T-helper 9 cell (primary cell): ENCODE measurements around the gene ZNF579.

Source experiments
- DNase-seq: peaks from one replicate; pipeline ENCODE4 v3.0.0-alpha.2; 2020

Gene ZNF579

DNA sequence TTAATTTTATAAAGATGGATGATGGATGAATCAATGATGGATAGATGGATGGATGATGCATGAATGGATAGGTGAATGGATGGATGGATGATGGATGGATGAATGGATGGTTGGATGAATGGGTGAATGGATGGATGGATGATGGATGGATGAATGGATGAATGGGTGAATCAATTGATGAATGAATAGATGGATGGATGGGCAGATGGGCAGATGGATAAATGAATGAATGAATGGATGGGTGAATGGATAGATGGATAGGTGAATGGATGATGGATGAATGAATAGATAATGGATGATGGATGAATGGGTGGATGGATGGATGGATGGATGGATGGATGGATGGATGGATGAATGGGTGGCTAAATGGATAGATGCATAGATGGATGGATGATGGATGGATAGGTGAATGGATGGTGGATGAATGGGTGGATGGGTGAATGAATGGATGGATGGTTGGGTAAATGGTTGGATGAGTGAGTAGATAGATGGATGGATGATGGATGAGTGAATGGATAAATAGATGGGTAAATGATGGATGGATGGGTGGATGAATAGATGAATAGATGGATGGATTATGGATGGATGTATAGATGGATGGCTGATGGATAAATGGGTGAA lies 12.8 kb downstream of the ZNF579 start:
- no peak for DNase-seq

DNA sequence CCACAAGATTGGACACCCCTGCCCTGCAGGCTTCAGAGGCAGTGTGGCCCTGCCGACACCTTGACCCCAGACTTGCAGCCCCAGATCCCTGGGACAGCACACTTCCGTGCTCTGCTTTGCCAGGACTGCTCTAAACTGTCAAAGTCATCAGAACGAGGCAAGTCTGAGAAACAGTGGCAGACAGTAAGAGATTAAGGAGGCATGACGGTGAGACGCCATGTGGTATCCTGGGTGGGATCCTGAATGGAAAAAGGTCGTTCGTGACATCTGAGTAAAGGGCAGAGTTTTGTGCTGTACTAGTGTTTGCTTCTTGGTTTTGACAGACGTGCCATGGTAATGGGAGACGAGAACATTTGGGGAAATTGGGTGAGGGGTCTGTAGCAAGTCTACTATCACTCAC lies 13.8 kb downstream of the ZNF579 start:
- no peak for DNase-seq

DNA sequence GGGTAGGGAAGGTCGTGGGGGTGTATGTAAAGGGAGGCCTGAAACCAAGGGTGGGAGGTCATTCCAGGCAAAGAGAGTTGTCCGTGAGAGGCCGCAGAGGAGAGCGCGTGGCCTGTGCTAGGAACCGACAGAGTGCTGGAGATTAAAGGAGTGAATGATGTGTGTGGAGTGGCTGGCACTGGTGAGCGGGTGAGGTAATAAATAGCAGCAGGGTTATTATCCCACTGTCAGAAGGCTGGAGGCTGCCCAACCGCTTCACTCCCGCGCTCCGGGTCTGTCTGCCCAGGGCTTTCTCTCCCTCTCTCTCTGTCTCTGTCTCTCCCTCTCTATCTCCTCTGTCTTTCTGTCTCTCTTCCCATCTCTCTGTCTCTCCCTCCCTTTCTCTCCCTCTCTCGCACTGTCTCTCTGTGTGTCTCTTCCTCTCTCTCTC lies 17.4 kb downstream of the ZNF579 start:
- no peak for DNase-seq

- DNase-seq, result no peak
These were observed 21.0 kb downstream of the ZNF579 start for GRCh38 chr19:55559684-55560083.

DNA sequence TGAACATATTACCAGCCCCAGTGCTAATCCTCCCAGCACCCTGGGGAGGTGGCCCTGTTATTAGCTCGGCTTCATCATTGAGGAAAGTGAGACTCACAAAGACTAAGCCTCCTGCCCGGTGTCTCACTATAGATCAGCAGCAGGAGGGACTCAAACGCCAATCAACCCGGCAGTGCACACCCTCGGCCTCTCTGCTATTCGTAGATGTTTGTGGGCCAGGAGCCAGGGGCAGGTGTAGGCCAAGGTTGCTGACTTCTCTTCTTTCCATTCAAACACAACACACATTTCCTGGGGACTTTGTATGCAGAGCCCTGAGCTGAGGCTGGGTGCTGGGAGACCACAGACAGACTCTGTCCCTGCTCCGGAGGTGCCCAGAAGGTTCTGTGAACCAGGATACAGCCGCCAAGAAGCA lies 25.9 kb downstream of the ZNF579 start:
- DNase-seq, result no peak

GRCh38 chr19:55554302-55554701 lies 26.3 kb downstream of the ZNF579 start:
- DNase-seq, result no peak

DNA sequence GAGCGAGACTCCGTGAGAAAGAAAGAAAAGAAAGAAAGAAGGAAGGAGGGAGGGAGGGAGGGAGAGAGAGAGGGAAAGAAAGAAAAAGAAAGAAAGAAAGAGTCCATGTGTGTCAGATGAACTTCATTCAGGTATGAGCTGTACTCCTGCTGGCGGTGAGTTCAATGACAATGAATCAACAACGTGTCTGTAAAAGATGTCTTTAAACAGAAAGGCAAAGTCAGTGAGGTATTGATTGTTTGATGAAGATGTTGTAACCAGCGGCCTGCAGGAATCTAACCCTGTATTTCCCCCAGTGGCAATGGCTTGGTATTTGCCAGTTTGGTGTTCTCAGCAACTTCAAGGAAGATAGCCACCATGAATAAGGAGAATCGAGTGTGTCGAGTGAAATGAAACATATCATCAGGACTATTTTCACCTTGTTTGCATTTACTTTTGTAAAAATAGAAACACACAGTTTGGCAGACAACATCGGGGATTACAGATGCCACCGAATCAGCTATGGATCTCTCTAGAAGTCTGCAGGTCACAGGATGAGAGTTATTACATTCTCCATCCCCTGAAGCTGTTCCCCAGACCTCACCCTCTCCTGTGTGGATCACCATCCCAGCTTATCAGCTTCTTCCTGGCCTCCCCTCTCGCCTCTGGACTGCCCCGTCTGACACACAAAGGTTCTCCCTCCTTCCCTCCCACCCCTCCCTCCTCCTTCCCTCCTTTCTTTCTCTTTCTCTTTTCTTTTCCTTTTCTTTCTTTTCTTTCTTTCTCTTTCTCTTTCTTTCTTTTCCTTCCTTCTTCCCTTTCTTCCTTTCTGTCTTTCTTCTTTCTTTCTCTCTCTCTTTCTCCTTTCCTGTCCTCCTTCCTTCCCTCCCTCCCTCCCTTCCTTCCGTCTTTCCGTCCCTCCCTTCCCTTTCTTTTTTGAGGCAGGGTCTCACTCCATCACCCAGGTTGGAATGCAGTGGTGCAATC lies 27.1 kb downstream of the ZNF579 start:
- DNase-seq, result no peak

- no peak for DNase-seq
These were observed 28.0 kb downstream of the ZNF579 start for GRCh38 chr19:55552620-55553019.

DNA sequence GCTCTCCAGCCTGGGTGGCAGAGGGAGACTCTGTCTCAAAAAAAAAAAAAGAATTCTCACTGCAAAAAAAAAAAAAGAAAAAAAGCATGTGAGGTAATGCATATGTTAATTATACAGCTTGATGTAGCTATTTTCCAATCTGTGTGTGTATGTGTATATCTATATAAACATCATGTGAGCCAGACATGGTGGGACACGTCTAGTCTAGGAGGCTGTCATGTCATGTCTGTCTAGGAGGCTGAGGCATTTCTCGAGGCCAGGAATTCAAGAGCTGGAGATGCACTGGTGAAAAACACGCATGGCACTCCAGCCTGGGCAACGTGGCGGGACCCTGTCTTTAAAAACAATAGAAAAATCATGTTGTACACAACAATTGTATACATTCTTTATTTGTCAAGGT lies 28.4 kb downstream of the ZNF579 start:
- no peak for DNase-seq

DNA sequence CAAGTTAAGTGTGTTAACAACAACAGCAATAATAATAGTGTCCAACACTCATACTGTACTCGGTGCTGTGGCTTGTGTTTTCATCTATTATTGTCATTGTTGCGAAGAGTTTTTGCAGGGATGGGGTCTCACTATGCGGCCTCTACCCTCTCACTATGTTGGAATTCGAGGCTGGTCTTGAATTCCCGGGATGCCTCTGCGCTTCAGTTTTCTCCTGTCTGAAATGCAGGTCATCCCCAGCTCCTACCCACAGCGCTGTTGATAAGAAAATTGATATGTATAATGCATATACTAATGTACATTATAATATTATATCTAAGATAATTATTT lies 30.4 kb downstream of the ZNF579 start:
- DNase-seq, result no peak

GRCh38 chr19:55549500-55550320 lies 30.9 kb downstream of the ZNF579 start:
- DNase-seq, result no peak

- DNase-seq, result no peak
These were observed 33.6 kb downstream of the ZNF579 start for GRCh38 chr19:55546822-55547614.

- DNase-seq, result no peak
These were observed 34.6 kb downstream of the ZNF579 start for GRCh38 chr19:55546011-55546410.

DNA sequence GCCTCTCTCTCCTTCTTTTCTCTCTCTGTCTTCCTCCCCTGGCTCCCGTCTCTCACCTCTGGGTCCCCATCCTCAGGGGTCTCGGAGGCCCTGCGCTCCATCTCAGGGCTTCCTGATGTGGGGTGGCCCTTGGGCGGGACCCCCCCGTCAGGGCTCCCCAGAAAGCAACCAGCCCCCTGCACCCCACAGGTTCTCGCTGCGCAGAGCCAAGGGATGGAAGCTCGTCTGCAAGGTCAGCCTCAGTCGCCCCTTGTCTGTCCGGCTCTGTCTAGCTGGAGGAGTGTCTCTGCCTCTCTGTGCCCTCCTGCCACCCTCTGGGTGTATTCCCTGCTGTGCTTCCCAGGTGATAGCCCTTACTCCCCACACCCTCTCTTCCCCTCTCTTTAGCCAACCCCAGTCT lies 35.2 kb downstream of the ZNF579 start, which contains the start of gene SBK3:
Gene SBK3, minus strand, starts transcription at position 101 of the 400 bp plus-strand sequence. Its CDS starts 0 bp downstream, at position 101.
- DNase-seq, result no peak

DNA sequence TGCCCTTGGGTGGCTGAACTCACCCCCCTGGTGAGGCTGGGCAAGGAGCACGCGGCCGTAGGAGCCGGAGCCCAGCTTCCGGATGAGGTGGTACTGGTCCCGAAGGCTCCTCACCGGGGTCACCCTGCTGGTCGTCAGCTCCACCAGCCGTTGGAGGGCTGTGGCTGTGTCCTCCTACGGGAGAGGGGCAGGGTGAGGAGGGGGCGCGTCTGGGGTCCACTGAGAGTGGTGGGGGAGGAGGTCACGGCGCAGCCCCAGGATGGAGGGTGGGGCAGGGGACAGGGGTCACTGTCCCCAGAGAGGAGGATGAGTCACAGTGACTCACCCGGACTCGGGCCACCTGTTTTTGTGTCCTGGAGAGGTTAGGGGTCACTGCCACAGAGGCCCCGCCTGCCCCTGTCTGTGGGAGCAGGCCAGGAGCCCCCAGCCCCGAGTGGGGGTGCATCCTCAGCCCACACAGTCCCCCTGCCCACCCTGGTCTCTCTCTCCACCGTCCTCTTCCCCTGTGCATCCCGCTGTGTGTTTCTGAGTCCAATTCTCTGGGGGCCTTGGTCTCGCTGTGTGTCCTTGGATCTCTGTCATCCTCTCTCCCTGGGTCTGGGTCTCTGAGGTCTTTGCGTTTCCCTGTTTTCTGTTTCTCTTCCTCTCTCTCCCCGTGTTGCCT lies 35.7 kb downstream of the ZNF579 start:
- DNase-seq, result no peak

GRCh38 chr19:55544014-55544413 lies 36.6 kb downstream of the ZNF579 start:
- DNase-seq, result no peak

DNA sequence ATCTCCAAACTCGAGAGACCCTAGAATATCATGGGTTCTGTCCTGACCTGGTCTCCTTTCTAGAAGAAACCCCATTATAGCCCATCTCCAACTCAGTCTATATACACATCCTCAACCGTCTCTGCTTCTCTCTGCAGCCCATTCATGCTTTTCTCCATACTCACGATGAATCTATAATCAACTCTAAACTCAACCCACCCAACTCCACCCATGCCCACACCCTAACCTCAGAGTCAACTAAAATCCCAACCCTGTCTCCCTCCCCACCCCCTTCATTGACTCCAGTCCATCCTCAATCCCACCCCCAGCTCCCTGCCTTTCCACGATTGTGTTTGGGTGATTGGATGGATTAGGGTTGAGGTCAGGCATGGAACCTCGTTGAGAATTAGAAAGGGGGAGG lies 37.1 kb downstream of the ZNF579 start:
- no peak for DNase-seq

DNA sequence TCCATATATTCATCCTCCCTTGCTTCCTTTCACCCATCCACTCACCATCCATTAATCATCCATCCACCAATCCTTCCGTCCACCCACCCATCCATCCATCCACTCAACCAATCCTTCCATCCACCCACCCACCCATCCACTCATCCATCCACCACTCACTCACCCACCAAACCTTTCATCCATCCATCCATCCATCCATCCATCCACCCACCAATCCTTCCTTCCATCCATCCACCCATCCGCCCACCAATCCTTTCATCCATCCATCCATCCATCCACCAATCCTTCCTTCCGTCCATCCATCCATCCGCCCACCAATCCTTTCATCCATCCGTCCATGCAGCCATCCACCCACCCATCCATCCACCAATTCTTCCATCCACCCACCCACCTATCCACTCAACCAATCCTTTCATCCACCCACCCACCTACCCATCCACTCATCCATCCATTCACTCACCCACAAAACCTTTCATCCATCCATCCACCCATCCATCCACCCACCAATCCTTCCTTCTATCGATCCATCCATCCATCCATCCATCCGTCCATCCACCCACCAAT lies 38.3 kb downstream of the ZNF579 start:
- DNase-seq, result no peak

- no peak for DNase-seq
These were observed 39.6 kb downstream of the ZNF579 start for GRCh38 chr19:55541091-55541490.

DNA sequence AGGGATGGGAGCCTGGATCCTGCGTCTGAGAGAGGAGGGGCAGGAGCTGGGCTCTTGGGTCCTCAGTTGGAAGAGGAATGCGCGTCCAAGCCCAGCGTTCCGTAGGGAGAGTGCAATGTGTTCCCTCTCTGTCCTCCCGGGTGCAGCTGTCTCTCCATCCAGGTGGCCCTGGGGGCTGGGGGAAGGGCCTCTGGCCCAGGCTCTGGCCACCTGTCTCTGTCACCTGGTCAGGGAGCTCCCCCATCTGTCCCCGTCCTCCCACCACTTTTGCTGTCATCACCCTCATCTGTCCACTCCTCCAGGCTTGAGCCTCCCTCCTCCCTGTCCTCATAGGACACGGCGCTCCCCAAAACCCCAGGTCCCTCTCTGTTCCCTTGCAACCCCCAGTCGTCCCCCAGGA lies 40.0 kb downstream of the ZNF579 start:
- DNase-seq, result no peak
